ENCODE data around the gene PLCXD1. TPM values are rescaled to one million over a fixed set of nuclear protein-coding genes. Genes with fewer than 3 reads are reported as not detected.

The PLCXD1 gene
- total and polyA plus RNA-seq, 12 donors, result 1.2 to 14.5 (median 6.5) TPM

DNA sequence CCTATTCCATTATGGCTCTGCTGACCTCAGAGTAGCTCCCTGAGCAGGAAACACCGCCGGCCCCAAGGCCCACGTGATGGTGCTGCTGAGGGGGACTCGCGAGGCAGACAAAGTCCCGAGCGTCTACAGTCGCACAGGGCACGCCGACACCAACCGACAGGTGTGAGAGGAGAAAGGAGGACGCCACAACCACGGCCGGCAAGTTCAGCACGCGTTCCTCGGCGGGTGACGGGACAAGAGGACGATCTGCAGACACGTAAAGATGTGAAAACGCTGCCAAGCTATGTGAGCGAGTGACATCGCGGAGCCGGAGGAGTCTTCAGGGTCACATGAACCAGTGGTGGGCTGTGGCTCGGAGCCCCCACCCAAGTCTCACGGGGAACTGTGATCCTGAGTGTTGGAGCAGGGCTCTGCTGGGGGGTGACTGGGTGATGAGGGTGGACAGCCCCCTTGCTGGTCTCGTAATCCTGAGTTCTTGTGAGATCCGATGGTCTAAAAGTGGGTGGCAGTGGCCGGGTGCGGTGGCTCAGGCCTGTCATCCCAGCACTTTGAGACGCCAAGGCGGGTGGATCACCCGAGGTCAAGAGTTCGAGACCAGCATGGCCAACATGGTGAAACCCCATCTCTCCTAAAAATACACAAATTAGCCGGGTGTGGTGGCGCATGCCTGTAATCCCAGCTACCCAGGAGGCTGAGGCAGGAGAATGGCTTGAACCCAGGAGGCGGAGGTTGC, 71.6 kb downstream of the PLCXD1 start:
- H3K27ac ChIP-seq, result no peak overlapping the region
- intact Hi-C loops (cut with DNase I), result no loop called here
- no peak overlapping the region for H3K4me3 ChIP-seq
- 96 to 97% (median 97%) methylated on average over 30 to 39 of the region's 39 CpGs for WGBS, 4 donors
- H3K4me1 ChIP-seq (replicated peaks in 1 of 2), result peaks cover 3 to 11% of the 10 kb centered on the region in 2 donors
- peak in 1 of 7 donors; percentile 3 for DNase-seq
- no peaks in the 10 kb centered on the region for H3K9me3 ChIP-seq (replicated peaks in 1 of 3)
- no peaks in the 10 kb centered on the region for H3K36me3 ChIP-seq (replicated peaks in 1 of 2)
- no peak for TF ChIP-seq POLR2A (IDR thresholded peaks at IDR 0.05)
- TF ChIP-seq, protein P1, sequence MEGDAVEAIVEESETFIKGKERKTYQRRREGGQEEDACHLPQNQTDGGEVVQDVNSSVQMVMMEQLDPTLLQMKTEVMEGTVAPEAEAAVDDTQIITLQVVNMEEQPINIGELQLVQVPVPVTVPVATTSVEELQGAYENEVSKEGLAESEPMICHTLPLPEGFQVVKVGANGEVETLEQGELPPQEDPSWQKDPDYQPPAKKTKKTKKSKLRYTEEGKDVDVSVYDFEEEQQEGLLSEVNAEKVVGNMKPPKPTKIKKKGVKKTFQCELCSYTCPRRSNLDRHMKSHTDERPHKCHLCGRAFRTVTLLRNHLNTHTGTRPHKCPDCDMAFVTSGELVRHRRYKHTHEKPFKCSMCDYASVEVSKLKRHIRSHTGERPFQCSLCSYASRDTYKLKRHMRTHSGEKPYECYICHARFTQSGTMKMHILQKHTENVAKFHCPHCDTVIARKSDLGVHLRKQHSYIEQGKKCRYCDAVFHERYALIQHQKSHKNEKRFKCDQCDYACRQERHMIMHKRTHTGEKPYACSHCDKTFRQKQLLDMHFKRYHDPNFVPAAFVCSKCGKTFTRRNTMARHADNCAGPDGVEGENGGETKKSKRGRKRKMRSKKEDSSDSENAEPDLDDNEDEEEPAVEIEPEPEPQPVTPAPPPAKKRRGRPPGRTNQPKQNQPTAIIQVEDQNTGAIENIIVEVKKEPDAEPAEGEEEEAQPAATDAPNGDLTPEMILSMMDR (IDR thresholded peaks at IDR 0.05), result no peak
- no peaks in the 10 kb centered on the region for H3K27me3 ChIP-seq

Other genes with a start within 250 kb of the PLCXD1 start
- 10 to 100 TPM; 27.6 to 57.1 (median 35.9) TPM for gene GTPBP6, start 37.4 kb downstream of the PLCXD1 start, total RNA-seq
- 10 to 100 TPM in 2 of 3 donors, 1 to 10 TPM in 1; 5.3 to 53.3 (median 40.5) TPM for gene GTPBP6, start 37.4 kb downstream of the PLCXD1 start, polyA plus RNA-seq
- 10 to 100 TPM in 6 of 9 donors, 1 to 10 TPM in 3; 5.6 to 22.1 (median 13.8) TPM for gene PPP2R3B, start 105.5 kb downstream of the PLCXD1 start, total RNA-seq
- 100 to 1,000 TPM in 1 of 3 donors, 10 to 100 TPM in 1, 1 to 10 TPM in 1; 2.1 to 112 (median 68.8) TPM for gene PPP2R3B, start 105.5 kb downstream of the PLCXD1 start, polyA plus RNA-seq